NOMO-1 (cell line): ENCODE results near the gene UBR2.
"Not testable (repeated sequence)": the region's sequence is repeated elsewhere in the genome, so short reads cannot be mapped to it uniquely, and the experiment has no call there.

ENCODE experiments used
- DNase-seq, 2 experiments: peaks; one replicate each; lab custom pipeline; 2025; ENCODE audit not compliant: unreplicated experiment in 2 of 2; lab: John Stamatoyannopoulos, UW

Gene UBR2

DNA sequence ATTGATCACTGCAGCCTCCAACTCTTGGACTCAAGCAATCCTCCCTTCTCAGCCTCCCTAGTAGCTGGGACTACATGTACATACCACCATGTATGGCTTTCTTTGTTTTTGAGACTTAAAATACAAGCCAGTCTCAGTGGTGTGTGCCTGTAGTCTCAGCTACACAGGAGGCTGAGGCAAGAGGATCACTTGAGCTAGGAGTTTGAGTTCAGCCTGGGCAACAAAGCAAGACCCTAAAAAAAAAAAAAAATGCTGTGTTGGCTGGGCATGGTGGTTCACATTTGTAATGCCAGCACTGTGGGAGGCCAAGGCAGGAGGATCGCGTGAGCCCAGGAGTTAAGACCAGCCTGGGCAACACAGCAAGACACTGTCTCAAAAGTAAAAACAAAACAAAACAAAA lies 51.7 kb downstream of the UBR2 start:
- no peak for DNase-seq

- no peak for DNase-seq
These were observed 52.9 kb downstream of the UBR2 start for GRCh38 chr6:42616716-42617115.

GRCh38 chr6:42618105-42618504 lies 54.3 kb downstream of the UBR2 start:
- DNase-seq = no peak

DNA sequence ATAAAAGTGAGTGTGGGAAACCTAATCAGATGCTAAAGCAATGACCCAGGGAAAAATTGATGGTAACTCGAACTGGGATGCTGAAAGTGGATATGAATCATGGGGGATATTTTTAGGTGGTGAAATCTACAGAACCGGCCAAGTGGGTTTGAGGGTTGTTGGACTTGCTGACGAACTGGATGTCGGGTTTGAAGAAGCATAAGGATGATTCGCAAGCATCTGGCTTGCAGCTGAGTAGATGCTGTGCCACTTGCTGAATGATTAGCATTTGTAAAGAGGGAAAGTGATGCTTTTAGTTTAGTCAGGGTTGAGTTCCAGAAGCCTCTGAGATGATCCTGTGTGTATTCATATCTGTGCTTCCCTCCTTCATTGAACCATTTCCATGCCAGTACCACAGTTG lies 54.9 kb downstream of the UBR2 start:
- no peak for DNase-seq

GRCh38 chr6:42619963-42620362 lies 56.1 kb downstream of the UBR2 start:
- DNase-seq = no peak

- DNase-seq = no peak
These were observed 60.8 kb downstream of the UBR2 start for GRCh38 chr6:42624601-42625000.

GRCh38 chr6:42627044-42627443 lies 63.2 kb downstream of the UBR2 start:
- DNase-seq = no peak

DNA sequence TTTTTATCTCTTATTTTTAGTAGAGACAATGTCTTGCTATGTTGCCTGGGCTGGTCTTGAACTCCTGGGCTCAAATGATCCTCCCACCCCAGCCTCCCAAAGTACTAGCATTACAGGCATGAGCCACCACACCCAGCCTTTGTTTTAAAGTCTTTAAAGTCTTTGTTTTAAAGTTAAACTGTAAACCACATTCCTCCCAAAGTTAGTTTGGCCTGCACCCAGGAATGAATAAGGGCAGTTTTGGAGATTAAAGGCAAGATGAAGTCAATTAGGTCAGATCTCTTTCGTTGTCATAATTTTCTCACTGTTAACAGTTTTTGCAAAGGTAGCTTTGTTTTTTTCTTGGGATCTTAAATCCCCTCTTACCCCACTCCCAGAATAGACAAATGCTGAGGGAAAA lies 63.8 kb downstream of the UBR2 start:
- DNase-seq = no peak

GRCh38 chr6:42628604-42629003 lies 64.8 kb downstream of the UBR2 start:
- no peak for DNase-seq

- DNase-seq = no peak
These were observed 66.0 kb downstream of the UBR2 start for GRCh38 chr6:42629845-42630244.

DNA sequence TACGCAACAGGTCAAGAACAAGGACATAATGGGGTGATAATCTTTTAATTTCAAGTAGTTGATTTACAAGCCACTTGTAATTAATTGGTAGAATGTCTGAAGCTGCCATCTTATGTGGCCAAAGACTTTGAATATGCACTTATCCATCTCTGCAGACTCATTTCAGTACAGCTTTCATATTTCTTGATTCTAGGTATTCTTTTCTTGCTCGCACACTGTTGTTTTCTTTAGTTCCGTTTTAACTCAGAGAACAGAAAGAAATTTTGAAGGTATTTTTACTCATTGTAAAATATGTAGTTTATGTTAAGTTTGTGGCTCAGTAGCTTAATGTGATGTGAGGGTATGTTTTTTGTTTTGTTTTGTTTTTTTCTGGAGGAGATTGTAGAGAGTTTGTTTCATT lies 73.9 kb downstream of the UBR2 start:
- DNase-seq = no peak

- DNase-seq = no peak
These were observed 79.0 kb downstream of the UBR2 start for GRCh38 chr6:42642794-42643193.

DNA sequence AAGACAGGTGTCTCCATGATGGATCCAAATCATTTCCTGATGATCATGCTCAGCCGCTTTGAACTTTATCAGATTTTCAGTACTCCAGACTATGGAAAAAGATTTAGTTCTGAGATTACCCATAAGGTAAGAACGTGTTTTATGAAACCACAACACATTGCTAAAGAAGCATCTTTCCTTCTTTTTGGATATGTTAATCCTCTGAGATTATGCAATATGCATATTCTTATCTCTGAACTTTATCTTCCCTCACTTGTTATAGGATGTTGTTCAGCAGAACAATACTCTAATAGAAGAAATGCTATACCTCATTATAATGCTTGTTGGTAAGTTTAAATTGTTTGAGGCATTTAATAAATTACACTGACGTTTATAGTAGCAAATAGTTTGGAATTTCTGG lies 80.4 kb downstream of the UBR2 start:
- no peak for DNase-seq

DNA sequence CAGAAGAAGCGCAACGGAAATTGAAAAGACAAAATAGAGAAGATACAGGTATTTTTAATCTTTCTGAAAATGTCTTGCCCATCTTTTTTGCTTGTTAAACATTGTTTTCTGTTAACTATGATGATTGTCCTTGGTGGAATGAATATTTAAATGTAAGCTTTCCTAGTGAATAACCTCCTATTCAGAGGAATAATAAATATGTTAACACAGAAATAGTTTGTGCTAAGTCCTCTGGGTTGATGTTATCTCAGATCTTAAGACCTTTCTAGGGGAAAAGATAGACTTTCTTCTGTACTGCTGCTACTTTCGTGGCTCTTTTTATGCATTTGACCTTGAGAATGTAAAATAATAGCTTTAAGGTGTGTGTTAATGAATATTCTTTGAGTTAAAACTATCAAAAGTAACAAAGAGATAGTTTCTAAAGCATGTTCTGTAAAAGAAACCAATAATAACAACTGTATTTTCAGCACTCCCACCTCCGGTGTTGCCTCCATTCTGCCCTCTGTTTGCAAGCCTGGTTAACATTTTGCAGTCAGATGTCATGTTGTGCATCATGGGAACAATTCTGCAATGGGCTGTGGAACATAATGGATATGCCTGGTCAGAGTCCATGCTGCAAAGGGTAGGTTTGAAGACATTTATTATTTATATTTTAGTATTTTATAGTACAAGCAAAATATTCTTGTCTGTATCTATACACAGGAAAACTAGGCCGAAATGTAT lies 88.4 kb downstream of the UBR2 start:
- DNase-seq = no peak

GRCh38 chr6:42653851-42654250 lies 90.0 kb downstream of the UBR2 start:
- DNase-seq = no peak

DNA sequence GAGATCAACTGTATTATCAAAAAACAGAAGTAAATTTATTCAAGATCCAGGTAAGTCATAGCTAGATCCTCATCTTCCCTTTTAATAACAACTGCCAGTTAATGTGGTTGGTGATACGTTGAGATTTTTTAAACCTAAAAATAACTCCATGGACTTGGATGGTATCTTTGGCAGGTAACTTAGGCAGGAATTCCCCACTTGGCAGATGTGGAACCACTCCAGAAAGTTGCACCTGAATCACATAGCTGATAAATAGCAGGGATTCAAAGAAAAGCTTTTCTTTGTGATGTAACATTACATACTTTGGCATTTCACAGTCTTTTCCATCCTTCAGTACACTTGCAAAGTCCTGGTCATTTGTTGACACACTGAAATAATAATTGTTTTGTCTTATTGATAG lies 96.0 kb downstream of the UBR2 start:
- DNase-seq = no peak

DNA sequence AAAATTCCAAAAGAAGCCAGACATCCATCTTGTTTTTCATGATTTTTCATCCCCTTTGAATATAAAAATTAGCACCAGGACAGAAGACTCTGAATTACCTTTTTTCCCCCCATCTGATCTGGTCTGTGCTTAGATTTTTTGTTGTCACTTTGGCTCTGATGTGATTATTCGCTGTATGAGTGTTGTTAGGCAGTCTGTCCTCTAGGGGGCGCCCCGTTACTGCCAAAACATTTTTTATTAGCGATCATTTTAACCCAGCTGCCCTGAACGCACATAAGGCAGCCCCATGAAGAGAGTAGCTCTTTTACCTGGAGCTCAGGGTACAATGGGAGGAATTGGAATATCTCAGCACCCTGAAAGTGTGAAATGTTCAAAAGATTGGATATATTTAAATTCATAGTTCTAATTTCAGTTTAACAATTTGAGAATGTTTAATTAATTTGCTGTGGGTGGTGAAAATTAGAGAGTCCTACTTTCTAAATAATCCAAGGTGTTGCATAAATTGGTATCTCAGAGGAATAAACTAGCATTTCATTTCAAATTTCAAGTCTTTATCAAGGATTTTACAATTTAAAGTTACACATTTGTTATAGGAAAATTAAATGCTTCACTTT lies 97.8 kb downstream of the UBR2 start:
- peak; percentile 47 to 66 for DNase-seq

DNA sequence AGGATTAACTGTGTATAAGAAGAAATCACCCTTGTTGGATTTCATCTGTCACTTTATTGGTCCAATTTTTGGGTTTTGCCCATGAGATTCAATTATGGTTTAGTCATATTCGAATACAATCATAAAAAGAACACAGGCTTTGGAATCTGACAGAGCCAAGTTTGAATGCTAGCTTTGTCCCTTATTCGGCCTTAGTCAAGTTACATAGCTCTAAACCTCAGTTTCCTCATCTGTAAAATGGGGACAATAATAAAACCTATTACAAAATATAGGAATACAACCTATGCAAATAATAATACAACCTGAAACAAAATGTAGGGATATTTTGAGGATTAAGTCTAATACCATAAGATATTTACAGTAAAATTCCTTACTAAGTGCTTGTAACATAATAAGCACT lies 100.9 kb downstream of the UBR2 start:
- no peak for DNase-seq

DNA sequence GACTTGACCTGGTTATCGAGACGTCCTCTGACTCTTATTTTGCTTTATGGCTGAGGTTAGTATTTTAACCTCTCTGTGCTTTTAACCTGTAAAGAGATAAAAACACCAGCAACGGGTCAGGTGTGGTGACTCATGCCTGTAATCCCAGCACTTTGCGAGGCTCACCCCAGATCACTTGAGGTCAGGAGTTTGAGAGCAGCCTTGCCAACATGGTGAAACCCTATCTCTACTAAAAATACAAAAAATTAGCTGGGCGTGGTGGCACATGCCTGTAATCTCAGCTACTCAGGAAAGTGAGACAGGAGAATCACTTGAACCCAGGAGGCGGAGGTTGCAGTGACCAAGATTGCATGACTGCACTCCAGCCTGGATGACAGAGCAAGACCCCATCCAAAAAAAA lies 110.5 kb downstream of the UBR2 start:
- not testable (repeated sequence) for DNase-seq

DNA sequence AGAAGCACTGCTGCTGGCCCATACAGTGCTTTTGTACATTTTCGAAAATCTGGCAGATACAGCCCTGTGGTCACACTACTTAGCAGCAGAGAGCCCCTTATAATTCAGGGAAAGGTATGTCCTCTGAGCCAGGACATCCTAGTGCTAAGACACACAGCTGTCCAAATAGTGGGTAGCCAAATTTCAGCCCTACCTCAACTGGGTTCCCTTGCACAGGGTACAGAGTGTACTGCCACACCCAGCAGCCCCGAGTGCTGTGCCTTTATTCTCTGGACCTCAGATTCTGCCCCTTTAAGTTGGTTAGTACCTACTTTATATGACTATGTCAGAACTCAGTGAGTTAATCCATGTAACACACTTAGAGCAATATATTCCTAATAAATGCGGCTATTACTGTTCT lies 111.0 kb downstream of the UBR2 start:
- DNase-seq = no peak

DNA sequence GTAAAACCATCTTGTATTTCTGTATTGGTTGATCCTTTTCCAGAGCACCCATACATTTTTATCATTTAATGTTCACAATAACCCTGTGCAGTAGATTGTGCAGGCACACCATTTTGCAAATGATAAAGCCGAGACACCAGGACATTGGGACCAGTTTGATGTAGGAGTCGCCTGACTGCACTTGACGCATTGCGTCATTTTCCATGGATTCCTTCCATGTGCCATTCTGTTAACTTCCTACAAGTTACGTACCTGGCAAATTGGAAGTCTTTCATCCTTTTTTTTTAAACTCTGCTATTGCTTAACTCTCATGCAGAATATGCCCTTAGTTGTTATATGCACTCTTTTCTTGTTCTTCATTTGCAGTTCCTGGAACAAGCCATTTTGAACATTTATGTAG lies 115.5 kb downstream of the UBR2 start:
- no peak for DNase-seq

DNA sequence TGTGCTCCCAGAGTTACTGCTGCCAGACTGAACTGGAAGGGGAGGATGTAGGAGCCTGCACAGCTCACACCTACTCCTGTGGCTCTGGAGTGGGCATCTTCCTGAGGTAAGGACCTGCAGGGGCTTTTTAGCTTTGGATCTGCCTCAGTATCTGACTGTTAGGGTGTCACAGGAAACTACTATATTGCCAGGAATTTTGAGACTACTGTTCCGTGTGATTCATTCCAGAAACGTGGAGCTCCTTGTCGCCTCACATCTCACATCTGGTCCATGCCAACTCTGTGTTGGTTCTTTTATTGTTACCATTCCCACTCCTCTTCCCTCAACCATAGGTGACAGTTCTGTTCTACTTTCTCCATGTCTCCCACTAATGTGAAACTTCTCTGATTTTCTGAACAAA lies 124.5 kb downstream of the UBR2 start:
- DNase-seq = no peak

GRCh38 chr6:42689371-42689770 lies 125.5 kb downstream of the UBR2 start:
- no peak for DNase-seq
